Right lobe of liver (tissue), 6 donors: Measurements from ENCODE around the gene GUCD1. TPM values are rescaled to one million over a fixed set of nuclear protein-coding genes. Genes with fewer than 3 reads are reported as not detected.

Experiments
- ATAC-seq, 4 donors: fragments of 200-7000 bp; cut with Tn5 transposase; one replicate each; pipeline ENCODE4 v1.9.1; 2020; ENCODE audit warnings: mild to moderate bottlenecking in 4 of 4, moderate library complexity in 4 of 4
- DNase-seq, 3 donors: peaks; one replicate each; pipeline ENCODE4 v3.0.0-alpha.2; 2020
- H3K27ac ChIP-seq, 3 donors: fragments of 200-600 bp; one replicate each; pipeline ENCODE4 v1.8.0; 2022
- H3K27me3 ChIP-seq, 2 donors: fragments of 200-600 bp; one replicate each; pipeline ENCODE4 v1.8.0; 2022
- H3K36me3 ChIP-seq, 4 donors: fragments of 200-600 bp; sonication (generic) in 1 of 4; one replicate each; pipeline versions ENCODE4 v1.5.1 to v1.8.0; 2017 to 2022; ENCODE audit warnings: control low read depth in 1 of 4
- H3K4me1 ChIP-seq, 4 donors: fragments of 200-600 bp; sonication (generic) in 1 of 4; one replicate each; pipeline versions ENCODE4 v1.5.1 to v1.8.0; 2017 to 2022; ENCODE audit warnings: control low read depth in 1 of 4
- H3K4me3 ChIP-seq, 3 donors: fragments of 200-600 bp; one replicate each; pipeline ENCODE4 v1.8.0; 2022
- H3K9me3 ChIP-seq, 4 donors: fragments of 200-600 bp; sonication (generic) in 1 of 4; one replicate each; pipeline versions ENCODE4 v1.5.1 to v1.8.0; 2017 to 2022; ENCODE audit warnings: control low read depth in 1 of 4
- CTCF ChIP-seq, 4 donors: fragments of 200-600 bp in 3 of 4; fragments of 450-650 bp in 1 of 4; IDR thresholded peaks; one replicate each; pipeline versions ENCODE4 v1.5.1 to v1.8.0; 2016 to 2022; ENCODE audit warnings: antibody characterized with exemption in 4 of 4, mild to moderate bottlenecking in 2 of 4
- POLR2A ChIP-seq: fragments of 450-650 bp; IDR thresholded peaks from one replicate; pipeline ENCODE4 v1.6.1; 2017; ENCODE audit warnings: antibody characterized with exemption, mild to moderate bottlenecking
- WGBS: methylation state at CpG from one replicate; pipeline ENCODE4 v1.1.6; 2018; ENCODE audit warnings: low coverage, low lambda C conversion rate; ENCODE audit not compliant: insufficient coverage; ENCODE audit errors: missing lambda C conversion rate; 5-methylcytosine and 5-hydroxymethylcytosine counted together
- intact Hi-C, 2 donors: fragments of 100-400 bp; cut with DNase I; formaldehyde crosslinking; loops; one replicate each; pipeline versions ENCODE4 v1.11.2 to v1.14.1; 2022
- total RNA-seq, 6 experiments: library from RNA; depleted of rRNA in 2 of 6; stranded (reverse); fragments of >200 nt in 2 of 6; fragmentation: NEBNext Ultra II Directional in 3 of 6; extraction: Animal tissue kit (Norgen Biotek cat#: 25700) in 3 of 6; gene quantifications; one replicate each; pipeline versions ENCODE4 v1.1.0 to v1.2.4, GENCODE V29; 2016 to 2023
- donor health status: DM: no; HTN: yes; CAD: no.
- donor health status: DM: no; HTN: no; CAD: no.
- donor health status: DM: no; HTN: no; CAD: no.
- donor health status: DM: no; HTN: yes; CAD: no.
- donor health status: DM: no; HTN: yes; CAD: no.

Gene GUCD1
- total RNA-seq, 6 experiments from 2014 or later, result 94.0 to 281 (median 213) TPM

DNA sequence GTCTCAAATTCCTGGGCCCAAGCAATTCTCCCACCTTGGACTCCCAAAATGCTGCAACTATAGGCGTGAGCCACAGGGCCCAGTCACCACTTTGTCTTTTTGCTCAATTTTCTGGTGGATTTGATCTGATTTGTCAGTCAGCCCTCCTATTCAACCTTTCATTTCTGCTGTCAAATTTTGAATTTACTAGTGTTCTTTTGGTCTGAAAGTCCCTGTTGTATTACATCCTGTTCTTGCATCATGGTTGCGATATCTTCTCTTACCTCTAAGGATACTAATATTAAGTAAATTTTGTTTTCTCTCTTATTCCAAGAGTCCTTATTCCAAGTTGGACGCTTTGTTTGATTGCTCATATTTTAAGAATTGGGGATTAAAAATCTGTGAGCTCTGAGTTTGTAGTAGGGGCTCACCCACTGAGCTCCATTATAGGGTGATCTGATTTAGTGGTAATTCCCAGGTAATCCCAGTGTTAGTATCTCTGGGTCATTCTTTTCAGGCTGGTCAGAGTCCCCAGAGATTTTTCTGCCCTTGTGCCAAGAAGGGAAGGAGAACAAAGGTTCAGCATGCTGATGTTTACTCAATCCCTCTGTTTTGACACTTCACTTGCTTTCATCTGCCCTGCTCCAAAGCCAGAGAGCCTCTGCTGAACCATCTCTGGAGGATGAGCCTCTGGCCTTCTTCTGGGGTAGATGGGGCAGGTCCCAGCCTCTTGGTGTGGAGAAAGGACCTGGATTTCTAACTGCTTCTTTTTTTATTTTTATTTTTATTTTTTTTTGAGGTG, 49.8 kb downstream of the GUCD1 start:
- Histone ChIP-seq H3K36me3 (peaks cover 0 to 36% (median 14%) of the 10 kb centered on the region in 4 donors), H3K4me1 (peaks cover 0 to 98% (median 46%) of the 10 kb centered on the region in 4 donors), H3K9me3 (no peaks in the 10 kb centered on the region), H3K27ac (peak overlapping the region; percentile 56 to 91 (median 78)), H3K27me3 (no peaks in the 10 kb centered on the region), H3K4me3 (peak overlapping the region in 1 of 3 donors; percentile 5)
- intact Hi-C loops, result no loop called here
- 30% methylated on average over 3 of the region's 3 CpGs for WGBS
- no peak for TF ChIP-seq CTCF (IDR thresholded peaks at IDR 0.05)
- ATAC-seq, result peak; percentile 41 to 70 (median 59)
- peak in 1 of 3 donors; percentile 75 for DNase-seq

DNA sequence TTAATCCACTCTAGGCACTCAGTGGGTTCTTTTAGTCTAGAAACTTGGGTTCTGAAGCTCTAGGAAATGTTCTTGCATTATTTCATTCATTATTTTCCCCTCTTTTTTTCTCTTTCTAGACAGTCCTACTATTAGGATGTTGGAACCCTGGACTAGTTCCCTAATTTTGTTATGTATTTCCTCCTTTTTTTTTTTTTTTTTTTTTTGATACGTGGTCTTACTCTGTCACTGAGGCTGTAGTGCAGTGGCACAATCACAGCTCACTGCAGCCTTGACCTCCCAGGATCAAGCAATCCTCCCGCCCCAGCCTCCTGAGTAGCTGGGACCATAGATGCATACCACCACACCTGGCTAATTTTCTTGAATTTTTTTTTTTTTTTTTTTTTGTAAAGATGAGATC, 50.4 kb downstream of the GUCD1 start:
- no peak overlapping the region for H3K4me3 ChIP-seq
- H3K36me3 ChIP-seq, result peaks cover 0 to 37% (median 14%) of the 10 kb centered on the region in 4 donors
- TF ChIP-seq POLR2A (no peak), CTCF (IDR thresholded peaks at IDR 0.05) (no peak)
- 57% methylated on average over 2 of the region's 2 CpGs for WGBS
- intact Hi-C loops, result no loop called here
- DNase-seq (no peak), ATAC-seq (no peak)
- peak overlapping the region in 2 of 3 donors; percentile 78 to 91 for H3K27ac ChIP-seq
- H3K9me3 ChIP-seq, result no peaks in the 10 kb centered on the region
- H3K4me1 ChIP-seq, result peaks cover 0 to 99% (median 47%) of the 10 kb centered on the region in 4 donors
- no peaks in the 10 kb centered on the region for H3K27me3 ChIP-seq

DNA sequence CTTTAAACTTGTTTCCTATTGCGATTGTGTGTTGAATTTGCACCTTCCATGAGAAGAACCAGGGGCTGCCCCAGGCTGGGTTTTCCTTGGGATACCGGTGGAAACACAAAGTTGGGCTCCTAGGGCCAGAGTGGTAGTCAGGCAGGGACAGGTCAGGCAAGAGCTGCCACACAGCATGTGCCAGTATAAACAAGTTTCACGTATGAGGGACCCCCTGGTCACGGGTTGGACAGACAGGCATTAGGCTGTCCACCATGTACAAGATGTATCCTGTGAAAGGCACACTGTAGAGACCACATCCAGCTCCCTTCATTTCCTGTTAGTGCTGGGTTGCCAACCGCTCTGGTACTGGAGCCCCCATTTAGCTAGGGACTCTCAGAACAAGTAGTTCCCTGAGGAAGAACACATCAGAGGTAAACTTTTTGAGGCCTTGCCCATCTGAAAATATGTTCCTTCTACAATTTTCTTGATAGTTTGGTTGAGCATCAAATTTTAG, 51.0 kb downstream of the GUCD1 start:
- H3K9me3 ChIP-seq, result no peaks in the 10 kb centered on the region
- H3K27ac ChIP-seq, result peak overlapping the region in 2 of 3 donors; percentile 78 to 91
- intact Hi-C loops, result no loop called here
- 58% methylated on average over 2 of the region's 5 CpGs for WGBS
- ATAC-seq, result no peak
- H3K27me3 ChIP-seq, result no peaks in the 10 kb centered on the region
- no peak overlapping the region for H3K4me3 ChIP-seq
- DNase-seq, result no peak
- H3K36me3 ChIP-seq, result peaks cover 0 to 37% (median 14%) of the 10 kb centered on the region in 4 donors
- peaks cover 0 to 100% (median 47%) of the 10 kb centered on the region in 4 donors for H3K4me1 ChIP-seq
- TF ChIP-seq CTCF (IDR thresholded peaks at IDR 0.05) (no peak), POLR2A (no peak)

- DNase-seq, result peak in 2 of 3 donors; percentile 58 to 59
- H3K27me3 ChIP-seq, result no peaks in the 10 kb centered on the region
- ATAC-seq, result peak in 1 of 4 donors; percentile 19
- TF ChIP-seq CTCF (IDR thresholded peaks at IDR 0.05) (peak; percentile 40 to 58 (median 54)), POLR2A (no peak)
- H3K4me3 ChIP-seq, result no peak overlapping the region
- WGBS, result 72% methylated on average over 7 of the region's 7 CpGs
- no peaks in the 10 kb centered on the region for H3K9me3 ChIP-seq
- intact Hi-C loops, result no loop called here
- peaks cover 0 to 100% (median 47%) of the 10 kb centered on the region in 4 donors for H3K4me1 ChIP-seq
- H3K27ac ChIP-seq, result peak overlapping the region in 2 of 3 donors; percentile 32 to 78
- peaks cover 0 to 37% (median 14%) of the 10 kb centered on the region in 4 donors for H3K36me3 ChIP-seq
Measured at GRCh38 chr22:24503137-24503842, 51.6 kb downstream of the GUCD1 start.
